ENCODE results near the gene NCOA7.
A peak's percentile ranks its signal among the peaks of the same experiment; 100 is the strongest.

The NCOA7 gene

DNA sequence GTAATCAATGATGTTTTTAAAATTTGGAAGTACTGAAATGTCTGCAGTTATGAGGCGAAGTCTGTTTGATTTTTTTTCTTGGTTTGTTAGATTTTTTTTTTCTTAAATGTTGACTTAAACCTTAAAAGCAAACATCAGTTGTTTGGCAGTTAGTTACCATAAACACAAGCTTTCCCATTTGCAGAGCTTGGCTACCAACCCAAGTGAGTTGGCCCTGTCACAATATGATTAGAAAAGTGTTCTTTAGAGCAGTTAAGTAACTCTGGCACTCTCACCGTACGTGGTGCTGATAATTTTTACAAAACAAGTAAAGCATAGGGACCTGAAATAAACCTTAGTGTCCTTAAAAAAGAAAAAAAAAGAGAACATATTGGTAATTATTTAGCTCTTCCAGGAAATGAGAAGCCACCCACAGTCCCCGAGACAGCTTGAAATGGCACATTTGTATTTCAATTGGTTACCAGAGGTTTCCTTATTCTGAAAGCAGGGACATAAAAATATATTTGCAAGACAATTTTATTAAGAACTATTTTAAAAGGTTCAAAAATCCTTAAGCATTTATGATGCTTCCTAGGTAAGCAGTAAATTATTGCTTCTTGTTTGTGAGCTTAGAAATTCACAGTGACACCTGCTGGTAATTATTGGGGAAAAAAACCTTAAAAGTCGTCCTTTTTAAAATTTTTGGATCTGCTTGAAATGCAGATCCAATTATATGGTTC, 37.4 kb upstream of the NCOA7 start:
- H3K4me3 ChIP-seq (ENCODE audit: low read length): no peak overlapping the region
- peaks cover 10% of the 10 kb centered on the region for H3F3A ChIP-seq (ENCODE audit: control insufficient read depth, insufficient read depth)
- H3K79me2 ChIP-seq (ENCODE audit: control insufficient read depth, low read length): peaks cover 3% of the 10 kb centered on the region; the same call in 1 of the 2 replicates
- peaks cover 37% of the 10 kb centered on the region for H3K27me3 ChIP-seq (ENCODE audit: control insufficient read depth, low read length)
- no peak for TF ChIP-seq EZH2phosphoT487 (IDR thresholded peaks at IDR 0.05; ENCODE audit: borderline replicate concordance, low read length)
- TF ChIP-seq, protein P1, sequence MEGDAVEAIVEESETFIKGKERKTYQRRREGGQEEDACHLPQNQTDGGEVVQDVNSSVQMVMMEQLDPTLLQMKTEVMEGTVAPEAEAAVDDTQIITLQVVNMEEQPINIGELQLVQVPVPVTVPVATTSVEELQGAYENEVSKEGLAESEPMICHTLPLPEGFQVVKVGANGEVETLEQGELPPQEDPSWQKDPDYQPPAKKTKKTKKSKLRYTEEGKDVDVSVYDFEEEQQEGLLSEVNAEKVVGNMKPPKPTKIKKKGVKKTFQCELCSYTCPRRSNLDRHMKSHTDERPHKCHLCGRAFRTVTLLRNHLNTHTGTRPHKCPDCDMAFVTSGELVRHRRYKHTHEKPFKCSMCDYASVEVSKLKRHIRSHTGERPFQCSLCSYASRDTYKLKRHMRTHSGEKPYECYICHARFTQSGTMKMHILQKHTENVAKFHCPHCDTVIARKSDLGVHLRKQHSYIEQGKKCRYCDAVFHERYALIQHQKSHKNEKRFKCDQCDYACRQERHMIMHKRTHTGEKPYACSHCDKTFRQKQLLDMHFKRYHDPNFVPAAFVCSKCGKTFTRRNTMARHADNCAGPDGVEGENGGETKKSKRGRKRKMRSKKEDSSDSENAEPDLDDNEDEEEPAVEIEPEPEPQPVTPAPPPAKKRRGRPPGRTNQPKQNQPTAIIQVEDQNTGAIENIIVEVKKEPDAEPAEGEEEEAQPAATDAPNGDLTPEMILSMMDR (IDR thresholded peaks at IDR 0.05; ENCODE audit: low read depth, low read length, poor library complexity, severe bottlenecking): peak; percentile 52
- H3K4me2 ChIP-seq (ENCODE audit: low read length): no peak overlapping the region
- no peak overlapping the region for H3K27ac ChIP-seq (ENCODE audit: low read depth, low read length)
- H3K36me3 ChIP-seq (ENCODE audit: control insufficient read depth, low read length): no peaks in the 10 kb centered on the region; the same call in 1 of the 2 replicates
- no peaks in the 10 kb centered on the region for H3K9me3 ChIP-seq (ENCODE audit: control insufficient read depth, insufficient read depth, low read length)
- no peaks in the 10 kb centered on the region for H4K20me1 ChIP-seq (ENCODE audit: control insufficient read depth, insufficient read depth, low read depth, low read length)
- peaks cover 27% of the 10 kb centered on the region for H3K4me1 ChIP-seq (ENCODE audit: control insufficient read depth, low read length)
- no peaks in the 10 kb centered on the region for H3K9me2 ChIP-seq (replicated peaks; ENCODE audit: control insufficient read depth, low read length)

DNA sequence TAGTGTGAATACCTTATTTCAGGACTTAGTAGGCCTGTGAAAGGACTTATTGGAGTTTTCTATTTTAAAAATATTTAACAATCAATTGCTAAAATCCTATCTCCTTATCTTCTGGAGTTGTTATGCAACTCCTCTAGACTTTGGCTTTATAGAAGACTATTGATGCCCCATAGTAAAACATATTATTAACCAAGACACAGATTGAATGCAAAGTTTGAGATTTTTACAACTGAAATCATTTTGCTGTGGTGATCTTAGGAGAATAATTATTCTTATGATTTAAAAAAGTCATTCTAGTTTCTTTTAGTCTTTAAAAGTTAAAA, 36.9 kb upstream of the NCOA7 start:
- Histone ChIP-seq H3K36me3 (ENCODE audit: control insufficient read depth, low read length) (no peaks in the 10 kb centered on the region; the same call in 1 of the 2 replicates), H3K27me3 (ENCODE audit: control insufficient read depth, low read length) (peaks cover 31% of the 10 kb centered on the region)

DNA sequence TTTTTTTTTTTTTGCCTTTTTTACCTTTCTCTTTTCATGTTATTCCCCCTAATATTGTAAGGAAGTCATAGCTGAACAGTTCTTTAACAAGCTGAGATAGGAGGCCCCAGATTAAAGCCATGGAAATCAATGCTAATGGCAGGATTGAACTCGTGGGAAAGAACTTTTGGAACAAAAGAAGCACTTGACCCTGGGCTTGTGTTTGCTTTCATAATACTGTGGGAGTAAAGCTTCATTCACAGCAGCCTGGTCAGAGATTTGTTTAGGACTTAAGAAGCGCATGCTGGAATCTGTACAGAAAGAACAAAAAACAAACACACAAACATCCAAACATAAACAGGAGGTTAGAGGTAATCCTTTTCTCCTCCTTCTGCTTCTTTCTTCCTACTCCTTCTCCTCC, 36.2 kb upstream of the NCOA7 start:
- H3K27me3 ChIP-seq (ENCODE audit: control insufficient read depth, low read length): peaks cover 29% of the 10 kb centered on the region
- no peak overlapping the region for H3K4me2 ChIP-seq (ENCODE audit: low read length)
- no peak for TF ChIP-seq EZH2phosphoT487 (IDR thresholded peaks at IDR 0.05; ENCODE audit: borderline replicate concordance, low read length)
- TF ChIP-seq, protein P1 (IDR thresholded peaks at IDR 0.05; ENCODE audit: low read depth, low read length, poor library complexity, severe bottlenecking): no peak

More for the DNA sequence above, 36.9 kb upstream of the NCOA7 start:
- no peaks in the 10 kb centered on the region for H3K9me2 ChIP-seq (replicated peaks; ENCODE audit: control insufficient read depth, low read length)
- no peak overlapping the region for H3K27ac ChIP-seq (ENCODE audit: low read depth, low read length)
- H3F3A ChIP-seq (ENCODE audit: control insufficient read depth, insufficient read depth): peaks cover 10% of the 10 kb centered on the region
- no peaks in the 10 kb centered on the region for H3K9me3 ChIP-seq (ENCODE audit: control insufficient read depth, insufficient read depth, low read length)
- no peak overlapping the region for H3K4me2 ChIP-seq (ENCODE audit: low read length)
- no peaks in the 10 kb centered on the region for H3K79me2 ChIP-seq (ENCODE audit: control insufficient read depth, low read length)
- no peak overlapping the region for H3K4me3 ChIP-seq (ENCODE audit: low read length)
- H3K4me1 ChIP-seq (ENCODE audit: control insufficient read depth, low read length): peaks cover 22% of the 10 kb centered on the region
- no peaks in the 10 kb centered on the region for H4K20me1 ChIP-seq (ENCODE audit: control insufficient read depth, insufficient read depth, low read depth, low read length)
- TF ChIP-seq, protein P1 (IDR thresholded peaks at IDR 0.05; ENCODE audit: low read depth, low read length, poor library complexity, severe bottlenecking): no peak
- no peak for TF ChIP-seq EZH2phosphoT487 (IDR thresholded peaks at IDR 0.05; ENCODE audit: borderline replicate concordance, low read length)

More for the DNA sequence above, 36.2 kb upstream of the NCOA7 start:
- H3K79me2 ChIP-seq (ENCODE audit: control insufficient read depth, low read length): no peaks in the 10 kb centered on the region
- H3F3A ChIP-seq (ENCODE audit: control insufficient read depth, insufficient read depth): peaks cover 10% of the 10 kb centered on the region
- no peak overlapping the region for H3K27ac ChIP-seq (ENCODE audit: low read depth, low read length)
- H3K4me3 ChIP-seq (ENCODE audit: low read length): no peak overlapping the region
- H3K9me3 ChIP-seq (ENCODE audit: control insufficient read depth, insufficient read depth, low read length): no peaks in the 10 kb centered on the region
- H3K4me1 ChIP-seq (ENCODE audit: control insufficient read depth, low read length): peaks cover 22% of the 10 kb centered on the region
- no peaks in the 10 kb centered on the region for H3K9me2 ChIP-seq (replicated peaks; ENCODE audit: control insufficient read depth, low read length)
- H4K20me1 ChIP-seq (ENCODE audit: control insufficient read depth, insufficient read depth, low read depth, low read length): no peaks in the 10 kb centered on the region
- no peaks in the 10 kb centered on the region; the same call in 1 of the 2 replicates for H3K36me3 ChIP-seq (ENCODE audit: control insufficient read depth, low read length)
